Endothelial cell of umbilical vein (primary cell): ENCODE measurements around the gene JAKMIP1. TPM values are rescaled to one million over a fixed set of nuclear protein-coding genes. Genes with fewer than 3 reads are reported as not detected.

Source experiments
- BruUV-seq: library from RNA; stranded (reverse); fragments of 400-500 nt; replicated peaks from 2 replicates; lab custom pipeline; 2021; lab: Mats Ljungman, UMichigan
- CTCF ChIA-PET: fragments of 300-600, 350-600 bp; sonication (Branson Sonifier 250); formaldehyde crosslinking; loops from one replicate; lab custom pipeline; 2021; ENCODE audit warnings: antibody characterized with exemption, inconsistent platforms; lab: Charles Lee
- POLR2A ChIA-PET: fragments of 300-600, 350-600 bp; sonication (Branson Sonifier 250); formaldehyde crosslinking; loops from one replicate; lab custom pipeline; 2021; ENCODE audit warnings: antibody characterized with exemption, inconsistent platforms; lab: Charles Lee
- DNase-seq: peaks from one replicate; pipeline ENCODE4 v3.0.0-alpha.2; 2011; ENCODE audit warnings: low read depth, low spot score
- FAIRE-seq: peaks from 2 replicates; lab custom pipeline; 2011; peaks lifted over from hg19 to GRCh38; lab: Jason Lieb, UNC
- H2AFZ ChIP-seq: 2 replicates; pipeline ENCODE4 v1.6.0; 2012; ENCODE audit warnings: low read depth, low read length, control low read depth, inconsistent platforms
- H3K27ac ChIP-seq: 2 replicates; pipeline ENCODE4 v1.5.1; 2011; ENCODE audit warnings: low read depth, mild to moderate bottlenecking, control low read depth, low read length, moderate library complexity; ENCODE audit not compliant: insufficient read depth
- H3K27me3 ChIP-seq, 2 experiments: 2 replicates each; pipeline versions ENCODE4 v1.6.0 to v1.6.1; 2011; ENCODE audit warnings: low read length in 2 of 2, mixed read lengths in 1 of 2; ENCODE audit not compliant: control insufficient read depth in 2 of 2, insufficient read depth in 2 of 2
- H3K36me3 ChIP-seq, 2 experiments: 2 replicates in 1 of 2; 3 replicates in 1 of 2; pipeline ENCODE4 v1.5.1; 2011; ENCODE audit warnings: low read length in 2 of 2, mild to moderate bottlenecking in 1 of 2, moderate library complexity in 1 of 2; ENCODE audit not compliant: control insufficient read depth in 2 of 2, insufficient read depth in 2 of 2; ENCODE audit errors: extremely low read depth in 1 of 2
- H3K4me1 ChIP-seq: 3 replicates; pipeline ENCODE4 v1.5.1; 2011; ENCODE audit warnings: mild to moderate bottlenecking, low read length; ENCODE audit not compliant: control insufficient read depth, insufficient read depth; ENCODE audit errors: extremely low read depth
- H3K4me2 ChIP-seq: 2 replicates; pipeline ENCODE4 v1.6.1; 2011; ENCODE audit warnings: low read length, control low read depth, mixed read lengths; ENCODE audit not compliant: insufficient read depth
- H3K4me3 ChIP-seq, 3 experiments: fragments of 200-600 bp in 1 of 3; sonication (generic), shearing (Covaris generic) in 1 of 3; replicated peaks in 1 of 3; 2 replicates each; pipeline ENCODE4 v1.5.1; 2011 to 2016; ENCODE audit warnings: control low read depth in 3 of 3, low read length in 3 of 3, mild to moderate bottlenecking in 2 of 3, inconsistent platforms in 1 of 3, low read depth in 1 of 3, moderate library complexity in 1 of 3; ENCODE audit not compliant: insufficient read depth in 1 of 3
- H3K79me2 ChIP-seq: 2 replicates; pipeline ENCODE4 v1.6.0; 2012; ENCODE audit warnings: low read length, inconsistent platforms; ENCODE audit not compliant: control insufficient read depth, insufficient read depth
- H3K9ac ChIP-seq: replicated peaks from 2 replicates; pipeline ENCODE3; 2011; ENCODE audit warnings: low read length, control low read depth; ENCODE audit not compliant: insufficient read depth; ENCODE audit errors: extremely low read depth
- H3K9me1 ChIP-seq: replicated peaks from 3 replicates; pipeline ENCODE4 v1.6.0; 2011; ENCODE audit warnings: mild to moderate bottlenecking, low read length; ENCODE audit not compliant: control insufficient read depth, insufficient read depth; ENCODE audit errors: extremely low read depth
- H3K9me3 ChIP-seq: replicated peaks from 2 replicates; pipeline ENCODE4 v1.5.1; 2012; ENCODE audit warnings: low read length, inconsistent platforms; ENCODE audit not compliant: control insufficient read depth, insufficient read depth
- H4K20me1 ChIP-seq: replicated peaks from 2 replicates; pipeline ENCODE3; 2011; ENCODE audit warnings: mild to moderate bottlenecking, low read length; ENCODE audit not compliant: control insufficient read depth, insufficient read depth; ENCODE audit errors: extremely low read depth
- CTCF ChIP-seq, 2 donors: IDR thresholded peaks; 1 replicate in 1 of 2; 2 replicates in 1 of 2; pipeline ENCODE4 v1.5.1; 2011; ENCODE audit warnings: low read length in 2 of 2, mild to moderate bottlenecking in 2 of 2, moderate library complexity in 2 of 2, control low read depth in 1 of 2, inconsistent platforms in 1 of 2, low read depth in 1 of 2; ENCODE audit not compliant: insufficient read depth in 1 of 2; ENCODE audit errors: extremely low read depth in 1 of 2
- dilution Hi-C: fragments of 300-500 bp; cut with MboI; formaldehyde crosslinking; loops from one replicate; pipeline ENCODE4 v1.15.0; 2019; ENCODE audit warnings: low sequenced_read_pairs; ENCODE audit not compliant: extremely low pct_ligation_motif_present
- intact Hi-C: fragments of 100-400 bp; cut with micrococcal nuclease; formaldehyde crosslinking; loops from one replicate; pipeline ENCODE4 v1.10.0; 2022
- polyA plus RNA-seq, 4 experiments: library from polyadenylated mRNA; depleted of rRNA in 3 of 4; stranded (reverse) in 3 of 4; unstranded in 1 of 4; fragments of >200 nt; gene quantifications; 2 replicates each; pipeline versions ENCODE4 v1.2.1 to v1.2.3, GENCODE V29; 2011 to 2012; ENCODE audit warnings: missing spikeins in 1 of 4
- total RNA-seq: library from RNA; stranded (reverse); gene quantifications from 2 replicates; pipeline ENCODE4 v1.2.3, GENCODE V29; 2021

Gene JAKMIP1
- total and polyA plus RNA-seq, 2 donors (not counting 3 experiments of a cell fraction or from before 2014, with no cell fraction given): not detected

GRCh38 chr4:5996641-5997040 is 203.7 kb downstream of the JAKMIP1 start:
- FAIRE-seq: no peak

More at GRCh38 chr4:5996641-5997040, 203.7 kb downstream of the JAKMIP1 start:
- H3K4me3 ChIP-seq: no peak overlapping the region
- no peaks in the 10 kb centered on the region for H4K20me1 ChIP-seq
- H3K4me1 ChIP-seq: no peaks in the 10 kb centered on the region
- no peak for DNase-seq
- no peak overlapping the region for H3K27ac ChIP-seq
- H3K79me2 ChIP-seq: no peaks in the 10 kb centered on the region
- intact Hi-C loops (no loop called here), dilution Hi-C loops (no loop called here)
- H3K9me3 ChIP-seq: no peaks in the 10 kb centered on the region
- CTCF ChIA-PET: interaction anchor here (0.7 to 4.5 kb wide), 5 partner anchors 15 to 334 kb away, joined by 4 to 38 read pairs (median 23); no protein-coding TSS in a partner anchor
- TF ChIP-seq CTCF (IDR thresholded peaks at IDR 0.05; ENCODE audit: extremely low read depth in 1 of 2, insufficient read depth in 1 of 2, low read depth in 1 of 2, low read length in 2 of 2): no peak
- H3K27me3 ChIP-seq: no peaks in the 10 kb centered on the region
- no peaks in the 10 kb centered on the region for H3K9me1 ChIP-seq
- POLR2A ChIA-PET: no interaction called here
- no TSS peak for BruUV-seq
- H2AFZ ChIP-seq: no peak overlapping the region
- no peak overlapping the region for H3K4me2 ChIP-seq
- no peaks in the 10 kb centered on the region for H3K36me3 ChIP-seq
- no peak overlapping the region for H3K9ac ChIP-seq
